Common myeloid progenitor, CD34-positive (primary cell): ENCODE data around the gene MB.

Source experiments
- CTCF ChIA-PET: fragments of 350-600 bp; sonication (Branson Sonifier 250); formaldehyde crosslinking; loops from one replicate; lab custom pipeline; 2021; ENCODE audit warnings: antibody characterized with exemption; lab: Charles Lee
- POLR2A ChIA-PET: fragments of 350-600 bp; sonication (Branson Sonifier 250); formaldehyde crosslinking; loops from one replicate; lab custom pipeline; 2021; ENCODE audit warnings: antibody characterized with exemption; lab: Charles Lee
- DNase-seq, 3 donors: peaks; one replicate each; pipeline versions ENCODE4 v3.0.0 to v3.0.0-alpha.2; 2013
- H3K27ac ChIP-seq, 2 experiments: 1 replicate in 1 of 2; 2 replicates in 1 of 2; pipeline ENCODE4 v1.7.0; 2013; ENCODE audit warnings: inconsistent platforms in 2 of 2, low read length in 2 of 2, mild to moderate bottlenecking in 2 of 2, low read depth in 1 of 2, moderate library complexity in 1 of 2; ENCODE audit not compliant: severe bottlenecking in 2 of 2, insufficient read depth in 1 of 2, poor library complexity in 1 of 2
- H3K27me3 ChIP-seq, 5 experiments: replicated peaks in 2 of 5; 1 replicate in 3 of 5; 2 replicates in 2 of 5; pipeline versions ENCODE4 v1.6.1 to v1.7.0; 2013; ENCODE audit warnings: low read length in 4 of 5, mild to moderate bottlenecking in 2 of 5, moderate library complexity in 2 of 5, inconsistent platforms in 1 of 5; ENCODE audit not compliant: insufficient read depth in 5 of 5, control insufficient read depth in 4 of 5
- H3K36me3 ChIP-seq, 4 experiments: 1 replicate in 2 of 4; 2 replicates in 2 of 4; pipeline versions ENCODE4 v1.6.1 to v1.7.0; 2013; ENCODE audit warnings: low read length in 3 of 4, control low read depth in 1 of 4, mild to moderate bottlenecking in 1 of 4; ENCODE audit not compliant: control insufficient read depth in 4 of 4, insufficient read depth in 4 of 4
- H3K4me1 ChIP-seq, 4 experiments: 1 replicate in 3 of 4; 2 replicates in 1 of 4; pipeline versions ENCODE4 v1.6.1 to v1.7.1; 2013; ENCODE audit warnings: low read length in 3 of 4, mild to moderate bottlenecking in 3 of 4, control low read depth in 1 of 4, inconsistent platforms in 1 of 4, moderate library complexity in 1 of 4; ENCODE audit not compliant: control insufficient read depth in 4 of 4, insufficient read depth in 4 of 4; ENCODE audit errors: control extremely low read depth in 1 of 4
- H3K4me3 ChIP-seq, 7 experiments: 1 replicate in 4 of 7; 2 replicates in 3 of 7; pipeline versions ENCODE4 v1.5.1 to v1.7.0; 2013; ENCODE audit warnings: mild to moderate bottlenecking in 7 of 7, low read length in 6 of 7, moderate library complexity in 6 of 7, inconsistent platforms in 2 of 7, low read depth in 2 of 7, control low read depth in 1 of 7; ENCODE audit not compliant: insufficient read depth in 4 of 7, control insufficient read depth in 1 of 7; ENCODE audit errors: extremely low read depth in 1 of 7
- H3K9me3 ChIP-seq, 5 experiments: 1 replicate in 4 of 5; 2 replicates in 1 of 5; pipeline versions ENCODE4 v1.6.1 to v1.7.1; 2013; ENCODE audit warnings: low read length in 4 of 5, mild to moderate bottlenecking in 2 of 5, inconsistent platforms in 1 of 5, low read depth in 1 of 5, moderate library complexity in 1 of 5; ENCODE audit not compliant: control insufficient read depth in 4 of 5, insufficient read depth in 2 of 5; ENCODE audit errors: control extremely low read depth in 1 of 5
- WGBS: methylation state at CpG from one replicate; pipeline ENCODE4 v1.1.5; 2013; ENCODE audit not compliant: insufficient coverage; 5-methylcytosine and 5-hydroxymethylcytosine counted together

Gene MB

DNA sequence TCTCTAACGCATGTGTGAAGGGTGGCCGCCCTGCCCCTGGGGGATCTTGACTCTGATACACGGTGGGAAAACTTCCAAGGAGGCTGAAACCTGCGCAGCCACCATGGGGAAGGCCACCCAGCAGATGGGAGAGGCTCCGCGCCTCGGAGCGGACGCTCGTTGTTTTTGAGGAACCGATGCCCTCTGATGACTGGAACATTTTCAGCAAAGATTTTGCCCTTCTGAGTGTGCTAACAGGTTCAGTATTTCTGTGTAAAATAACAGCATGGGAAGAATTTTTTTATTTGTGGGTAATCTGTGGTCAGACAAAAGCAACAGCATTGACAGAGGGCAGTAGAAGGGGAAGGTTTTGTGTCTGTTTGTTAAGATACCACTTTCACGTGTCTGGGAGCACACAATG lies 16.7 kb downstream of the MB start:
- Histone ChIP-seq H3K27ac (no peak overlapping the region), H3K27me3 (no peaks in the 10 kb centered on the region), H3K36me3 (no peaks in the 10 kb centered on the region), H3K4me1 (peaks cover 6 to 39% (median 21%) of the 10 kb centered on the region in 4 experiments), H3K9me3 (no peaks in the 10 kb centered on the region), H3K4me3 (peak overlapping the region in 1 of 7 experiments; percentile 24)
- 27% methylated on average over 9 of the region's 12 CpGs for WGBS
- peak; percentile 33 to 83 (median 67) for DNase-seq
- ChIA-PET POLR2A (interaction anchor here (1.1 kb wide), 1 partner anchor 9 kb away, joined by 3 read pairs; no protein-coding TSS in a partner anchor), CTCF (interaction anchor here (1.0 to 1.3 kb wide), 4 partner anchors 11 to 27 kb away, joined by 3 to 4 read pairs (median 4); no protein-coding TSS in a partner anchor)

- Histone ChIP-seq H3K27ac (no peak overlapping the region), H3K4me1 (peaks cover 6 to 32% (median 15%) of the 10 kb centered on the region in 4 experiments), H3K36me3 (no peaks in the 10 kb centered on the region), H3K4me3 (no peak overlapping the region), H3K9me3 (no peaks in the 10 kb centered on the region), H3K27me3 (no peaks in the 10 kb centered on the region)
- 96% methylated on average over 3 of the region's 4 CpGs for whole genome bisulfite sequencing
- POLR2A ChIA-PET = no interaction called here
- no peak for DNase-seq
- CTCF ChIA-PET = interaction anchor here (1.2 to 1.3 kb wide), 3 partner anchors 12 to 16 kb away, joined by 3 to 4 read pairs (median 4); no protein-coding TSS in a partner anchor
Observed at GRCh38 chr22:35599364-35599763, 17.8 kb downstream of the MB start.

- CTCF ChIA-PET = interaction anchor here (0.7 kb wide), 1 partner anchor 119 kb away, joined by 3 read pairs; no protein-coding TSS in a partner anchor
- Histone ChIP-seq H3K4me1 (peaks cover 6 to 23% (median 13%) of the 10 kb centered on the region in 4 experiments), H3K9me3 (no peaks in the 10 kb centered on the region), H3K36me3 (no peaks in the 10 kb centered on the region), H3K27ac (no peak overlapping the region), H3K4me3 (no peak overlapping the region), H3K27me3 (no peaks in the 10 kb centered on the region)
- no peak for DNase-seq
- POLR2A ChIA-PET = no interaction called here
- 93% methylated on average over 4 of the region's 4 CpGs for WGBS
Observed at GRCh38 chr22:35598396-35598710, 18.8 kb downstream of the MB start.

DNA sequence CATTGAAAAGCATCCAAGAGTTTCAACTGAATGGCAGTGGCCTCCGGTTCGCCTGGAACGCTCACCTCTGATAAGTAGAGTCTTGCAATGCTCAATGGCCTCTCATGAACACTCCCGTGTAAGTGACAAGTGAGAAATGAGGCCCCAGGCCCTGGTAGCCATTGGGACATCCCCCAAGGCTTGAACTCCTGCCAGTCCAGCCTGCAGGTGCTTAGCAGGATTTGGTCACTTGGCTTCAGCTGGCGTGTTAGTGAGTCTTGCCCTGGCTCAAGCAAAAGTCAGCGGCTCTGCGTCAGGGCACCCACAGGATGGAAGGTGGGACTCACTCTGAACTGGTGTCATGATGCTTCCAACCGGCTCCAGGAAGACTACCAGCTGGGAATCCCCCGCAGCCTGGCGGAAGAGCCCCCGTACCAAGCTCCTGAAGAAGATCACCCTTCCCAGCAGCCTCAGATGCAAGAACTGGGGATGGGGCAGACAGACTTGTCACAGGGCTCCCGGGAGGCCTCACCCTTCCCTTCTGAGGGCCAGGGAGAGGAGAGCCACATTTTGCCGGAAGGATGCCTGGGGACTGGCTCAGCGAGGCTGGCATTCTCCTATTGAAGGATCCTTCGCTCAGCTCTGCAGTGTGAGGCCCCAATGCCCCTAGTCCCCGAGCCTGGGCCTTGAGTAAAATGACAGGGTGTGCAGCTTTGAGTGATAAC lies 19.3 kb downstream of the MB start:
- ChIA-PET CTCF (interaction anchor here (0.7 kb wide), 2 partner anchors 14 to 118 kb away, joined by 3 read pairs; no protein-coding TSS in a partner anchor), POLR2A (no interaction called here)
- no peak overlapping the region for H3K4me3 ChIP-seq

DNA sequence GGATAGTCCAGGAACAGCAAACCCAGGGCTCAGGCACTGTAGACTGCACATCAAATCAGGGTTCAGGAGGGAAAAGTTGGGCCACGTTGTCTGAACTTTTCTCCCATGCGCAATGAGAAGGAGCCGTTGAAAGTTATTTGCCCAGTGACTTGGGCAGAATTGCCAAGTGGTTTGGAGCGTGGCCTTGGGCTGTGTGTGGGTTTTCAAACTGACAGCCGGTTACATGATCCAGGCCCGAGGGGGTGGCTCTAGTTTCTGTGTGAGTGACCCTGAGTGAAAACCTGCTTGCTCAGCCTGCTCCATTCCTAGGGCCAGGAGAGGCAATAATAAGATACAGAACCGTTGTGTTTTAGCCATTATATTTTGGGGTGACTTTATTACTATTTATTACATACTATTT lies 20.3 kb downstream of the MB start:
- H3K9me3 ChIP-seq = no peaks in the 10 kb centered on the region
- no peaks in the 10 kb centered on the region for H3K36me3 ChIP-seq
- H3K4me3 ChIP-seq = no peak overlapping the region
- H3K27ac ChIP-seq = no peak overlapping the region
- 94% methylated on average over 5 of the region's 7 CpGs for WGBS
- peaks cover 3 to 13% (median 9%) of the 10 kb centered on the region in 4 experiments for H3K4me1 ChIP-seq
- H3K27me3 ChIP-seq = no peaks in the 10 kb centered on the region
- POLR2A ChIA-PET = no interaction called here
- CTCF ChIA-PET = no interaction called here
- DNase-seq = no peak

More for the DNA sequence above, 19.3 kb downstream of the MB start:
- Histone ChIP-seq H3K27ac (no peak overlapping the region), H3K4me1 (peaks cover 6 to 20% (median 13%) of the 10 kb centered on the region in 4 experiments), H3K36me3 (no peaks in the 10 kb centered on the region), H3K27me3 (no peaks in the 10 kb centered on the region), H3K9me3 (no peaks in the 10 kb centered on the region)
- 97% methylated on average over 12 of the region's 16 CpGs for WGBS
- no peak for DNase-seq

DNA sequence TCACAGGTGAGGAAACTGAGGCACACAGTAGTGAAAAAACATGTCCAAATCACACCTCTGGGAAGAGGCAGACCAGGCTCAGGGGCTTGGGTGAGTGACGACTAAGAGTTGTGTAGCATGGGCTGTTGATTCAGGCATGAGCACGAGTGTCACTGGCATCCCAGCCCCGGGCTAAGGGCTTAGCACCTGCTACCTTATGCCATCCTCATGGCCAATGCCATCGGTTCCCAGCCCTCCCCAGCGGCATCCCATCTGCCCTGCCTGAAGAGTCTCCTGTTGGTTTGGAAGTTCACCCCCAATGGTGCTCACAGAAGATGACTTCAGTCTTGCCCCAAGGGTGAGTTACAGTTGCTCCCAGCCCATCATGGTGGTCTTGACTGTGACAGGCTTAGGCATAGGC lies 22.4 kb downstream of the MB start:
- CTCF ChIA-PET = no interaction called here
- Histone ChIP-seq H3K9me3 (no peaks in the 10 kb centered on the region), H3K27ac (no peak overlapping the region), H3K36me3 (no peaks in the 10 kb centered on the region), H3K4me1 (peaks cover 0 to 5% (median 2%) of the 10 kb centered on the region in 4 experiments), H3K4me3 (no peak overlapping the region), H3K27me3 (no peaks in the 10 kb centered on the region)
- 97% methylated on average over 5 of the region's 5 CpGs for WGBS
- POLR2A ChIA-PET = no interaction called here
- no peak for DNase-seq

DNA sequence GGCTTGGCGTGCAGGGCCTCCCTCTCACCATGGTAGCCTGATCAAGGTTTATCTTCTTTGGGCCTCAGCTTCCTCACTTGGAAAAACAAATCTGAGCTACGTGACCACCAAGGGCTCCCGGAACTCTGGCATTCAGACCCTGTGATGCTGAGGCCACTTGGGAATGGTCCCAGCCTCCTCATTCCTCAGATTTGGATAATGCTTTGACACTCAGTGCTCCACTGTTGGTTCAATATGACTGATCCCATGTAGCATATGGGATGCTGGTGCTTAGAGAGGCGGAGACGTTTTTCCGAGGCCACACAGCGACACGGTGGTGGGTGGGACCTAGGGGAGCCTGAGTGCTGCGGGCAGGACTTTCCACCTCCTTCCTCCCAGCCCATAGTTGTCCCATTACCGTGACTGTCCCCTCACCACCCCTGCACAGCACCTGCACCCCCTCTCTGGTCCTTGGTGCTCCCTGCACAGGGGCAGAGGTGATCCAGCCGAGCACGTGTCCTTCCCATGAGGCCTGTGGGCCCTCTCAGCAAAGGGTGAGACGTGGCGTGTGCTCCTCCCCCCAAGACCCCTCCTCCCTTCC lies 23.1 kb downstream of the MB start:
- Histone ChIP-seq H3K4me1 (peaks cover 0 to 11% (median 2%) of the 10 kb centered on the region in 4 experiments), H3K9me3 (no peaks in the 10 kb centered on the region), H3K36me3 (no peaks in the 10 kb centered on the region), H3K27ac (no peak overlapping the region), H3K4me3 (no peak overlapping the region), H3K27me3 (no peaks in the 10 kb centered on the region)
- ChIA-PET CTCF (interaction anchor here (0.6 kb wide), 1 partner anchor 26 kb away, joined by 3 read pairs; no protein-coding TSS in a partner anchor), POLR2A (no interaction called here)
- DNase-seq = no peak
- 95% methylated on average over 12 of the region's 14 CpGs for WGBS
